HL-60 (cell line): Measurements from ENCODE around the gene NDUFV1.
A peak's percentile ranks its signal among the peaks of the same experiment; 100 is the strongest.

Source experiments
- DNase-seq, 2 experiments: peaks; one replicate each; pipeline ENCODE4 v3.0.0-alpha.2; 2010 to 2020; ENCODE audit warnings: low read depth in 1 of 2, low spot score in 1 of 2
- H3K27ac ChIP-seq: fragments of 250-450 bp; sonication (Bioruptor Pico); replicated peaks from 2 replicates; pipeline ENCODE4 v1.5.1; 2020; ENCODE audit warnings: mild to moderate bottlenecking, moderate library complexity
- H3K27me3 ChIP-seq: fragments of 250-450 bp; sonication (Bioruptor Pico); 2 replicates; pipeline ENCODE4 v1.5.1; 2021; ENCODE audit warnings: mild to moderate bottlenecking, moderate library complexity; ENCODE audit not compliant: insufficient read depth, poor library complexity, severe bottlenecking
- H3K4me3 ChIP-seq: replicated peaks from 2 replicates; pipeline ENCODE4 v1.5.1; 2011; ENCODE audit warnings: mild to moderate bottlenecking, control low read depth, low read length; ENCODE audit not compliant: insufficient read depth
- GABPA ChIP-seq: IDR thresholded peaks from 2 replicates; pipeline ENCODE4 v1.6.1; 2012; ENCODE audit warnings: low read depth
- POLR2AphosphoS5 ChIP-seq: IDR thresholded peaks from 2 replicates; pipeline ENCODE4 v1.6.1; 2012; ENCODE audit warnings: low read depth
- SPI1 ChIP-seq: IDR thresholded peaks from 2 replicates; pipeline ENCODE4 v1.6.1; 2012; ENCODE audit warnings: low read depth, mild to moderate bottlenecking, borderline replicate concordance
- TF ChIP-seq, protein P1 (sequence below): IDR thresholded peaks from 2 replicates; pipeline ENCODE4 v1.6.1; 2012; ENCODE audit warnings: low read depth; ENCODE audit not compliant: insufficient replicate concordance
- TF ChIP-seq, protein P2 (sequence below): IDR thresholded peaks from one replicate; pipeline ENCODE4 v1.5.1; 2011; ENCODE audit warnings: low read length, control low read depth, inconsistent platforms; ENCODE audit not compliant: insufficient read depth

NDUFV1 gene

GRCh38 chr11:67648140-67648795, 41.5 kb downstream of the NDUFV1 start:
- Histone ChIP-seq H3K27ac (no peak overlapping the region; the same call in 1 of the 2 replicates), H3K27me3 (no peaks in the 10 kb centered on the region), H3K4me3 (no peak overlapping the region)
- TF ChIP-seq, protein P1, sequence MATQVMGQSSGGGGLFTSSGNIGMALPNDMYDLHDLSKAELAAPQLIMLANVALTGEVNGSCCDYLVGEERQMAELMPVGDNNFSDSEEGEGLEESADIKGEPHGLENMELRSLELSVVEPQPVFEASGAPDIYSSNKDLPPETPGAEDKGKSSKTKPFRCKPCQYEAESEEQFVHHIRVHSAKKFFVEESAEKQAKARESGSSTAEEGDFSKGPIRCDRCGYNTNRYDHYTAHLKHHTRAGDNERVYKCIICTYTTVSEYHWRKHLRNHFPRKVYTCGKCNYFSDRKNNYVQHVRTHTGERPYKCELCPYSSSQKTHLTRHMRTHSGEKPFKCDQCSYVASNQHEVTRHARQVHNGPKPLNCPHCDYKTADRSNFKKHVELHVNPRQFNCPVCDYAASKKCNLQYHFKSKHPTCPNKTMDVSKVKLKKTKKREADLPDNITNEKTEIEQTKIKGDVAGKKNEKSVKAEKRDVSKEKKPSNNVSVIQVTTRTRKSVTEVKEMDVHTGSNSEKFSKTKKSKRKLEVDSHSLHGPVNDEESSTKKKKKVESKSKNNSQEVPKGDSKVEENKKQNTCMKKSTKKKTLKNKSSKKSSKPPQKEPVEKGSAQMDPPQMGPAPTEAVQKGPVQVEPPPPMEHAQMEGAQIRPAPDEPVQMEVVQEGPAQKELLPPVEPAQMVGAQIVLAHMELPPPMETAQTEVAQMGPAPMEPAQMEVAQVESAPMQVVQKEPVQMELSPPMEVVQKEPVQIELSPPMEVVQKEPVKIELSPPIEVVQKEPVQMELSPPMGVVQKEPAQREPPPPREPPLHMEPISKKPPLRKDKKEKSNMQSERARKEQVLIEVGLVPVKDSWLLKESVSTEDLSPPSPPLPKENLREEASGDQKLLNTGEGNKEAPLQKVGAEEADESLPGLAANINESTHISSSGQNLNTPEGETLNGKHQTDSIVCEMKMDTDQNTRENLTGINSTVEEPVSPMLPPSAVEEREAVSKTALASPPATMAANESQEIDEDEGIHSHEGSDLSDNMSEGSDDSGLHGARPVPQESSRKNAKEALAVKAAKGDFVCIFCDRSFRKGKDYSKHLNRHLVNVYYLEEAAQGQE: no peak
- TF ChIP-seq, protein P2, sequence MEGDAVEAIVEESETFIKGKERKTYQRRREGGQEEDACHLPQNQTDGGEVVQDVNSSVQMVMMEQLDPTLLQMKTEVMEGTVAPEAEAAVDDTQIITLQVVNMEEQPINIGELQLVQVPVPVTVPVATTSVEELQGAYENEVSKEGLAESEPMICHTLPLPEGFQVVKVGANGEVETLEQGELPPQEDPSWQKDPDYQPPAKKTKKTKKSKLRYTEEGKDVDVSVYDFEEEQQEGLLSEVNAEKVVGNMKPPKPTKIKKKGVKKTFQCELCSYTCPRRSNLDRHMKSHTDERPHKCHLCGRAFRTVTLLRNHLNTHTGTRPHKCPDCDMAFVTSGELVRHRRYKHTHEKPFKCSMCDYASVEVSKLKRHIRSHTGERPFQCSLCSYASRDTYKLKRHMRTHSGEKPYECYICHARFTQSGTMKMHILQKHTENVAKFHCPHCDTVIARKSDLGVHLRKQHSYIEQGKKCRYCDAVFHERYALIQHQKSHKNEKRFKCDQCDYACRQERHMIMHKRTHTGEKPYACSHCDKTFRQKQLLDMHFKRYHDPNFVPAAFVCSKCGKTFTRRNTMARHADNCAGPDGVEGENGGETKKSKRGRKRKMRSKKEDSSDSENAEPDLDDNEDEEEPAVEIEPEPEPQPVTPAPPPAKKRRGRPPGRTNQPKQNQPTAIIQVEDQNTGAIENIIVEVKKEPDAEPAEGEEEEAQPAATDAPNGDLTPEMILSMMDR: peak; percentile 33
- peak; percentile 44 to 51 for DNase-seq

DNA sequence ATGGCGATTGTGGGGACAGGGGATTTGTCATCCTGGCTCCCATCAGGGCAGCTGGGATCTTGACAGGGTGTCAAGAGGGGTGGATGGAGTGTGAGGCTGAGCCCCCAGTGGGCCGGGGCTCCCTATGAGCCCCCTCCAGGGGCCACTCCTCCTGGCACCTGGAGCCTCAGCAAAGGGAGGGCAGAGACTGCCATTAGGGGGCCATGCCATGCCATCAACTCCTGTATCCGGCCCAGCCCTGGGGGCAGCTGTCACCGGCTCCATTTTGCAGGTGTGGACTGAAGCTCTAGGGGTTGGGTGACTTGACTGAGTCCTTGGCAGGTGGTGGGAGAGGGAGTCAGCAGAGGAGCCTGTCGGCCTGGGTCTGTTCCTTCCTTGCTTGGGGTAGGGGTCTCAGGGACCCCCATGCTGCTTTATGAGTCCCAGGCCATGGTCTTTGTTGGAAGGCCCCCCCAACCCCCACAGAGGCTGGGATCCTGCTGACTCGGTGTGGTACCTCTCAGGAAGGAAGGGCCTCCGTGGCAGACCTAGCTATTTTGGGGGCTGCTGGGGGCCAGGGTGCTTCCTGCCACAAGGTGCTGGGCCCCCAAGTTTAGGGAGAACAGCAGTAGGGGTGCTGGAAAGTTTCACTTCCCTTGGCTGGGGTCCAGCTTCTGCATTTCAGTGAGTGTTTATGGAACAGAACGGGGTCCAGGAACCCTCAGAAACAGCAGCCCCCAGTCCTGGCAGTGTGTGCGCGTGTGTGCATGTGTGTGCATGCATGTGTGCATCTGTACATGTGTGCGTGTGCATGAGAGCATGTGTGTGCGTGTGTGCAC, 42.3 kb downstream of the NDUFV1 start:
- peak; percentile 46 to 70 for DNase-seq
- TF ChIP-seq POLR2AphosphoS5 (peak; percentile 29; the same call in 1 of the 2 replicates), SPI1 (no peak; the same call in 1 of the 2 replicates), GABPA (no peak)
- no peaks in the 10 kb centered on the region for H3K27me3 ChIP-seq
- peak overlapping the region; percentile 19 for H3K27ac ChIP-seq
- no peak overlapping the region for H3K4me3 ChIP-seq

DNA sequence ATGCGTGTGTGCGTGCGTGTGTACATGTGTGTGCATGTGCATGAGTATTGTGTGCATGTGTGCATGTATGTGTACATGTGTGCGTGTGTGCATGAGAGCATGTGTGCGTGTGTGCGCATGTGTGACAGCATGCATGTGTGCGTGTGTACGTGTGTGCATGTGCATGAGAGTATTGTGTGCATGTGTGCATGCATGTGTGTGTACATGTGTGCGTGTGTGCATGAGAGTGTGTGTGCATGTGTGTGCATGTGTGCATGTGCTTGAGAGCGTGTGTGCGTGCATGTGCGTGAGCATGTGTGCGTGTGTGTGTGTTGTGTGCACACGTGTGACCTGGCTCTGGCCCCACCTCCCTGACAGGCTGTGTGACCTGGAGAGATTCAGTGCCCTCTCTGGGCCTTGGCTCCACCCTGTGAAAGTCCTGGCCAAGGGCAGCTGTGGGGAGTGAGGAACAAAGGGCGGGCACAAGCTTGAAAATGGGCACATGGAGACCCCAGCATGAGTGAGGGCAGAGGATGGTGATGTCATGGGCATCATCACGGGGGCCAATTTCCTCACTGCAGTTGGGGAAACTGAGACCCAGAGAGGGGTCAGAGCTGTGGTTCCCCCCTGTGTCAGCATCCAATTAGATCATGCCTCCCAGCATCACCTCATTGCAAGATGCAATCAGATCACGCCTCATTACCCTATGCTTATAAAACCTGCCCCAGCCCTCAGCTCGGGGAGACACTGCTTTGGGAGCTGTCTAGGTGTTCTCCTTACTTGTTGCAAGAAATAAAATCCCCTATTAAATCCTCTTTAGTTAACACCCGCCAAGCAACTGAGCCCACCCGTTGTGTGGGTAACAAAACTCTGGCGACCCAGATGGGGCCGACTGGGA, 43.1 kb downstream of the NDUFV1 start:
- DNase-seq: no peak
- TF ChIP-seq, protein P1: no peak
- TF ChIP-seq POLR2AphosphoS5 (no peak; the same call in 1 of the 2 replicates), SPI1 (no peak), GABPA (no peak)
- TF ChIP-seq, protein P2: no peak
- H3K27ac ChIP-seq: no peak overlapping the region
- no peak overlapping the region for H3K4me3 ChIP-seq
- no peaks in the 10 kb centered on the region for H3K27me3 ChIP-seq
